GM12891 (cell line): ENCODE measurements around the gene CNPY1.

Source experiments
- POLR2A ChIP-seq: IDR thresholded peaks from 2 replicates; pipeline ENCODE4 v1.6.1; 2011; ENCODE audit warnings: low read depth, low read length, control low read depth
- POLR2AphosphoS5 ChIP-seq: IDR thresholded peaks from 2 replicates; pipeline ENCODE4 v1.6.1; 2011; ENCODE audit warnings: low read depth, low read length, control low read depth
- SPI1 ChIP-seq: IDR thresholded peaks from 2 replicates; pipeline ENCODE4 v1.6.1; 2011; ENCODE audit warnings: low read depth, low read length, control low read depth

- no peak for TF ChIP-seq POLR2A
- no peak for TF ChIP-seq POLR2AphosphoS5
- TF ChIP-seq SPI1 = no peak
These were observed 33.2 kb upstream of the CNPY1 start for GRCh38 chr7:155579565-155579964.
